Measurements from ENCODE around the gene CTSS. TPM values are rescaled to one million over a fixed set of nuclear protein-coding genes. Genes with fewer than 3 reads are reported as not detected.

CTSS gene
- polyA plus RNA-seq, 1 experiment: 7.1 TPM

DNA sequence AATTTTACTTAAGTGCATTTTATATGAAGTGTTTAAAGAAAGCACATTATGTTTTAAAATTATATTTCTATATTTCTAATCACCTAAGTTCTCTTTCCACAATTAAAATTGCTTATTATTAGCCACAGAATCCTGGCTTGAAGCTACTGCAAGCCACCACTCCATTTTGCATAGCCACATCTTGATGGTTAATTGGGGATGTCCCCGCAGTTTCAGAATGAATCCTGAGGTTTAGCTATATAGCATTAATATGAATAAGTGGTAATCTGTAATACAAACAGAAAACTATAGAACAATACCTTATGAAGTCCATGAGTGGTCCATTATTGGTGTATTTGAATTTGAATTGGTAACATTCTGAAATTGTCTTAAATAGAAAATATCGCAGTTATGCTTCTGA lies 57.0 kb downstream of the CTSS start:
- TF ChIP-seq, protein P1, sequence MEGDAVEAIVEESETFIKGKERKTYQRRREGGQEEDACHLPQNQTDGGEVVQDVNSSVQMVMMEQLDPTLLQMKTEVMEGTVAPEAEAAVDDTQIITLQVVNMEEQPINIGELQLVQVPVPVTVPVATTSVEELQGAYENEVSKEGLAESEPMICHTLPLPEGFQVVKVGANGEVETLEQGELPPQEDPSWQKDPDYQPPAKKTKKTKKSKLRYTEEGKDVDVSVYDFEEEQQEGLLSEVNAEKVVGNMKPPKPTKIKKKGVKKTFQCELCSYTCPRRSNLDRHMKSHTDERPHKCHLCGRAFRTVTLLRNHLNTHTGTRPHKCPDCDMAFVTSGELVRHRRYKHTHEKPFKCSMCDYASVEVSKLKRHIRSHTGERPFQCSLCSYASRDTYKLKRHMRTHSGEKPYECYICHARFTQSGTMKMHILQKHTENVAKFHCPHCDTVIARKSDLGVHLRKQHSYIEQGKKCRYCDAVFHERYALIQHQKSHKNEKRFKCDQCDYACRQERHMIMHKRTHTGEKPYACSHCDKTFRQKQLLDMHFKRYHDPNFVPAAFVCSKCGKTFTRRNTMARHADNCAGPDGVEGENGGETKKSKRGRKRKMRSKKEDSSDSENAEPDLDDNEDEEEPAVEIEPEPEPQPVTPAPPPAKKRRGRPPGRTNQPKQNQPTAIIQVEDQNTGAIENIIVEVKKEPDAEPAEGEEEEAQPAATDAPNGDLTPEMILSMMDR (IDR thresholded peaks at IDR 0.05; ENCODE audit: low read depth, low read length): no peak
- Histone ChIP-seq H3K9me3 (ENCODE audit: control insufficient read depth, insufficient read depth, low read length) (no peaks in the 10 kb centered on the region), H3K27me3 (ENCODE audit: control insufficient read depth, insufficient read depth, low read length) (no peaks in the 10 kb centered on the region), H3K4me3 (ENCODE audit: low read depth, low read length) (no peak overlapping the region), H3K27ac (ENCODE audit: low read depth, low read length) (no peak overlapping the region)
- no peak for DNase-seq (ENCODE audit: low read depth, low spot score)
- ChIA-PET CTCF (no interaction called here), POLR2A (no interaction called here)

DNA sequence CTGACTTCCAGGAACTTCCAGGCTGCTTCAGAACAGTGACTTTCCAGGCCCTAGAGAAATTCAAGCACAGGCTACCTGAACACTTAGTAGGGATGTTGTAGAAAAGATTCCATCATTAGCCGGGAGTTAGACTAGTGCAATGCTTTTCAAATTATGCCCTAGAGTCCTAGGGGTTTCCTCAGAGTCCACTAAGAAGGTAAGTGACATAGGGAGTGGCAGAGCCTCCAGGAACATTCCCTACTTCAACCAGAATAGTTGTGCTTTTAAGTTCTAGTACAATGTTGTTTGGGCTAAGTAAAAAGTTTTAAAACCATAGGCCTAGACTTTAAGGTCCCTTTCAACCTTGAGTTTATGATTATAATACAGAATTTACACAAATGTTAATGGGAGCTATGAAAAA lies 59.5 kb downstream of the CTSS start:
- no peak overlapping the region for H3K27ac ChIP-seq (ENCODE audit: low read depth, low read length)

GRCh38 chr1:150703427-150703826 lies 62.2 kb downstream of the CTSS start:
- TF ChIP-seq, protein P1 (IDR thresholded peaks at IDR 0.05; ENCODE audit: low read depth, low read length): no peak
- H3K9me3 ChIP-seq (ENCODE audit: control insufficient read depth, insufficient read depth, low read length): no peaks in the 10 kb centered on the region
- no peaks in the 10 kb centered on the region for H3K27me3 ChIP-seq (ENCODE audit: control insufficient read depth, insufficient read depth, low read length)
- ChIA-PET POLR2A (no interaction called here), CTCF (no interaction called here)
- no peak for DNase-seq (ENCODE audit: low read depth, low spot score)
- no peak overlapping the region for H3K27ac ChIP-seq (ENCODE audit: low read depth, low read length)
- no peak overlapping the region for H3K4me3 ChIP-seq (ENCODE audit: low read depth, low read length)

More for the DNA sequence above, 59.5 kb downstream of the CTSS start:
- DNase-seq (ENCODE audit: low read depth, low spot score): no peak
- CTCF ChIA-PET: no interaction called here
- Histone ChIP-seq H3K4me3 (ENCODE audit: low read depth, low read length) (no peak overlapping the region), H3K27me3 (ENCODE audit: control insufficient read depth, insufficient read depth, low read length) (no peaks in the 10 kb centered on the region), H3K9me3 (ENCODE audit: control insufficient read depth, insufficient read depth, low read length) (no peaks in the 10 kb centered on the region)
- TF ChIP-seq, protein P1 (IDR thresholded peaks at IDR 0.05; ENCODE audit: low read depth, low read length): no peak
- POLR2A ChIA-PET: no interaction called here

DNA sequence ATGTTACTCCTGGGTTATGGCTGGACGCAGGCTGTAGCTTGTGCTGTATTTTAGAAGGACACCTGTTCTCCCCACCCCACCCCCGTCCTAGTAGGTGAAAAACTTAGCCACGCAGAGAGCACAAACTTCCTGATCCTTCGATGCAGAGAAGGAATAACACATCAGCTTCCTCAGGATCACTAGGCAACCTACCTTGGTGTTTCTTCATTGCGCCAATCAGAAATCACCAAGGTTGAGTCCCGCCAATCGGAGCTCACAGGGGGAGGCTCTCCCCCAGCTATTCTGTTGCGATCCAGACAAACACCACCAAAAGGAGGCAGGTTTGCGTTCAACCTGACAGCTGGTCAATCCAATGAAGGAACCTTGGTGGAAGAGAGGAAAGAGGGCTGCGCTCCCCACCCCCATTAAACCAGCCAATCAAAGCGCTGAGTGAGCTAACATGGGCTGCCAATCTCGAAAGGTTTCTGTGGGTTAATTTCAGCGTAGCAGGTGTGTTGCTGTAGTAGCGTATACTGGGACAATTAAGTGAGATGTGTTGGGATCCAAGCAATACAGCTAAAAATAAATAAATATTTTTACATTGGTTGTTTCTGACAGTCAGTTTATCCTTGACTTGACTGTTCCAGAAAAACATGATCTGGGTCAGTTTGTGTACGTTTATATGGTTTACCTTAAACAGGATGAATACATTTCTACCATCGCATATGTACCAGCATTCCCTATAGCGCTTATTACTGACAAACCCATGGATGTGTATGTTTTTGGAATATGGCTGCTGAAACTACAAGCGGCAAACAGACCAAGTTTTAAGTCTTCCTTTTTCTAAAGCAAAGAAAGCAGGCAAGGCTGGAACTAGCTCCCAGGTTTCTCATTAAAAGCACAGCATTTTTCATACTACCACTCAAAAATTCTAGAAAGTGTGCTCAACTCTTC lies 68.3 kb downstream of the CTSS start, which contains the start of gene GOLPH3L:
TSS of gene GOLPH3L (minus strand) at position 160 of the 933 bp plus-strand sequence. CDS start 2,316 bp downstream, outside the sequence.
- Histone ChIP-seq H3K27ac (ENCODE audit: low read depth, low read length) (no peak within 1 kb of the TSS), H3K4me3 (ENCODE audit: low read depth, low read length) (peak within 1 kb of the TSS; percentile 93), H3K27me3 (ENCODE audit: control insufficient read depth, insufficient read depth, low read length) (no peaks in the 10 kb centered on the region), H3K9me3 (ENCODE audit: control insufficient read depth, insufficient read depth, low read length) (no peaks in the 10 kb centered on the region)
- peak; percentile 94 for DNase-seq (ENCODE audit: low read depth, low spot score)
- TF ChIP-seq, protein P1 (IDR thresholded peaks at IDR 0.05; ENCODE audit: low read depth, low read length): peak; percentile 30
- CTCF ChIA-PET: interaction anchor here (0.6 to 2.4 kb wide), 5 partner anchors 22 to 225 kb away, joined by 3 to 12 read pairs (median 5); no protein-coding TSS in a partner anchor
- POLR2A ChIA-PET: interaction anchor here (0.5 to 1.0 kb wide), 7 partner anchors 10 to 118 kb away, joined by 3 to 5 read pairs (median 4); partner anchors contain the start of genes ENSA and MCL1

DNA sequence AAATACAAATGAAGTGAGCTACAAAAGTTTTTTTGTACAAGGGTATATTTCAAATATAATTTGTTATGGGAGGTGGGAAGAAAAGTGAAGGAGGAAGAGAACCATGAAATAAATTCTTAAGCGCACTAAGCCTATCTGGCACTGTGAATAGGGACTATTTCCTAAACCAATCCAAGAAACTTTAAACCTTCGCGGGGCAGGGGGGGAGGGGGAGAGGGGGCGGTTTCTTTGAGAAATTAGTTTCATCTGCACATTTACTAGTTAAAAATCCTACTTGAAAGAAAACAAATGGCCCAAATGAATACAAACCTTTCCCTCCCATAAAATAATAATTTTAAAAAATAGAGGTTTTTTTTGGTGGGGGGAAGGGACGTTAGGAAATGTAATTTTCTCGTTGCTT lies 69.0 kb downstream of the CTSS start:
- no peak for DNase-seq (ENCODE audit: low read depth, low spot score)
- no peak overlapping the region for H3K27ac ChIP-seq (ENCODE audit: low read depth, low read length)
- peak overlapping the region; percentile 93 for H3K4me3 ChIP-seq (ENCODE audit: low read depth, low read length)
- H3K27me3 ChIP-seq (ENCODE audit: control insufficient read depth, insufficient read depth, low read length): no peaks in the 10 kb centered on the region
- CTCF ChIA-PET: interaction anchor here (1.2 to 2.4 kb wide), 3 partner anchors 23 to 136 kb away, joined by 5 to 12 read pairs (median 7); no protein-coding TSS in a partner anchor
- POLR2A ChIA-PET: interaction anchor here (0.9 to 1.0 kb wide), 4 partner anchors 35 to 117 kb away, joined by 3 to 4 read pairs (median 4); partner anchors contain the start of genes ENSA and MCL1
- H3K9me3 ChIP-seq (ENCODE audit: control insufficient read depth, insufficient read depth, low read length): no peaks in the 10 kb centered on the region
- TF ChIP-seq, protein P1 (IDR thresholded peaks at IDR 0.05; ENCODE audit: low read depth, low read length): no peak
